ENCODE measurements around the gene CALHM3.
A peak's percentile ranks its signal among the peaks of the same experiment; 100 is the strongest.
"Not testable (repeated sequence)": the region's sequence is repeated elsewhere in the genome, so short reads cannot be mapped to it uniquely, and the experiment has no call there.

Gene CALHM3

GRCh38 chr10:103492655-103493261 is 13.7 kb upstream of the CALHM3 start:
- no peak for DNase-seq (ENCODE audit: extremely low read depth, low read depth)
- no peak for TF ChIP-seq CTCF (IDR thresholded peaks at IDR 0.05; ENCODE audit: low read depth, low read length)

- no peak for TF ChIP-seq CTCF (IDR thresholded peaks at IDR 0.05; ENCODE audit: low read depth, low read length)
- peak; percentile 59 for DNase-seq (ENCODE audit: extremely low read depth, low read depth)
These were observed 12.8 kb upstream of the CALHM3 start for GRCh38 chr10:103491729-103492364.

- TF ChIP-seq CTCF (IDR thresholded peaks at IDR 0.05; ENCODE audit: low read depth, low read length) = no peak
- no peak for DNase-seq (ENCODE audit: extremely low read depth, low read depth)
These were observed 11.9 kb upstream of the CALHM3 start for GRCh38 chr10:103490986-103491314.

GRCh38 chr10:103487410-103487708 is 8.3 kb upstream of the CALHM3 start:
- TF ChIP-seq CTCF (IDR thresholded peaks at IDR 0.05; ENCODE audit: low read depth, low read length) = no peak

GRCh38 chr10:103486635-103487409 is 7.8 kb upstream of the CALHM3 start:
- not testable (repeated sequence) for DNase-seq (ENCODE audit: extremely low read depth, low read depth)

More at GRCh38 chr10:103487410-103487708, 8.3 kb upstream of the CALHM3 start:
- no peak for DNase-seq (ENCODE audit: extremely low read depth, low read depth)

- DNase-seq (ENCODE audit: extremely low read depth, low read depth) = peak; percentile 50
These were observed 3.0 kb upstream of the CALHM3 start for GRCh38 chr10:103481974-103482531.

GRCh38 chr10:103480521-103480920 is 1.5 kb upstream of the CALHM3 start:
- no peak for TF ChIP-seq CTCF (IDR thresholded peaks at IDR 0.05; ENCODE audit: low read depth, low read length)
- no peak for DNase-seq (ENCODE audit: extremely low read depth, low read depth)

More at GRCh38 chr10:103481974-103482531, 3.0 kb upstream of the CALHM3 start:
- peak; percentile 72 for TF ChIP-seq CTCF (IDR thresholded peaks at IDR 0.05; ENCODE audit: low read depth, low read length)

Data from AG09319 (cell line).